ENCODE results near the gene HTD2. TPM values are rescaled to one million over a fixed set of nuclear protein-coding genes. Genes with fewer than 3 reads are reported as not detected.

Gene HTD2
- total and polyA plus RNA-seq, 12 donors: 1.6 to 13.2 (median 10.3) TPM

GRCh38 chr3:58352626-58353025 lies 46.3 kb downstream of the HTD2 start:
- Histone ChIP-seq H3K4me1 (replicated peaks in 1 of 2) (peaks cover 15 to 17% of the 10 kb centered on the region in 2 donors), H3K27me3 (no peaks in the 10 kb centered on the region), H3K36me3 (replicated peaks in 1 of 2) (no peaks in the 10 kb centered on the region), H3K4me3 (no peak overlapping the region), H3K27ac (no peak overlapping the region), H3K9me3 (replicated peaks in 1 of 3) (no peaks in the 10 kb centered on the region)
- TF ChIP-seq CTCF (IDR thresholded peaks at IDR 0.05) (no peak), POLR2A (IDR thresholded peaks at IDR 0.05) (no peak)
- intact Hi-C loops (cut with DNase I): no loop called here
- DNase-seq: no peak
- WGBS, 4 donors: 84 to 91% (median 88%) methylated on average over 6 of the region's 6 CpGs

- no peak overlapping the region for H3K4me3 ChIP-seq
- no peak for DNase-seq
- intact Hi-C loops (cut with DNase I): no loop called here
- H3K36me3 ChIP-seq (replicated peaks in 1 of 2): no peaks in the 10 kb centered on the region
- no peak for TF ChIP-seq CTCF (IDR thresholded peaks at IDR 0.05)
- TF ChIP-seq POLR2A (IDR thresholded peaks at IDR 0.05): no peak
- peaks cover 15 to 17% of the 10 kb centered on the region in 2 donors for H3K4me1 ChIP-seq (replicated peaks in 1 of 2)
- WGBS, 4 donors: 76 to 86% (median 81%) methylated on average over 8 of the region's 8 CpGs
- H3K27ac ChIP-seq: no peak overlapping the region
- no peaks in the 10 kb centered on the region for H3K9me3 ChIP-seq (replicated peaks in 1 of 3)
- H3K27me3 ChIP-seq: no peaks in the 10 kb centered on the region
These were observed 47.6 kb downstream of the HTD2 start for GRCh38 chr3:58353722-58354553.

- intact Hi-C loops (cut with DNase I): no loop called here
- Histone ChIP-seq H3K4me1 (replicated peaks in 1 of 2) (peaks cover 13 to 17% of the 10 kb centered on the region in 2 donors), H3K9me3 (replicated peaks in 1 of 3) (no peaks in the 10 kb centered on the region), H3K27ac (no peak overlapping the region), H3K27me3 (no peaks in the 10 kb centered on the region), H3K36me3 (replicated peaks in 1 of 2) (no peaks in the 10 kb centered on the region), H3K4me3 (no peak overlapping the region)
- 79 to 90% (median 88%) methylated on average over 8 of the region's 8 CpGs for WGBS, 4 donors
- DNase-seq: no peak
- TF ChIP-seq POLR2A (IDR thresholded peaks at IDR 0.05) (no peak), CTCF (IDR thresholded peaks at IDR 0.05) (no peak)
These were observed 48.9 kb downstream of the HTD2 start for GRCh38 chr3:58355179-58355578.

GRCh38 chr3:58356054-58356453 lies 49.7 kb downstream of the HTD2 start:
- 24 to 39% (median 32%) methylated on average over 4 of the region's 4 CpGs for WGBS, 4 donors
- TF ChIP-seq CTCF (IDR thresholded peaks at IDR 0.05): no peak
- TF ChIP-seq POLR2A (IDR thresholded peaks at IDR 0.05): no peak
- H3K9me3 ChIP-seq (replicated peaks in 1 of 3): no peaks in the 10 kb centered on the region
- no peak overlapping the region for H3K4me3 ChIP-seq
- H3K27ac ChIP-seq: peak overlapping the region in 1 of 5 donors; percentile 44
- peak in 3 of 7 donors; percentile 20 to 46 (median 27) for DNase-seq
- H3K27me3 ChIP-seq: no peaks in the 10 kb centered on the region
- intact Hi-C loops (cut with DNase I): no loop called here
- peaks cover 5 to 10% of the 10 kb centered on the region in 2 donors for H3K4me1 ChIP-seq (replicated peaks in 1 of 2)
- no peaks in the 10 kb centered on the region for H3K36me3 ChIP-seq (replicated peaks in 1 of 2)
